HG03442 (cell line): ENCODE measurements around the gene KLRC3.
A peak's percentile ranks its signal among the peaks of the same experiment; 100 is the strongest.
"Not testable (repeated sequence)": the region's sequence is repeated elsewhere in the genome, so short reads cannot be mapped to it uniquely, and the experiment has no call there.

Source experiments
- ATAC-seq: cut with Tn5 transposase; IDR thresholded peaks from one replicate; pipeline ENCODE4 v1.9.1; 2021; ENCODE audit warnings: mild to moderate bottlenecking, moderate library complexity; ENCODE audit not compliant: unreplicated experiment

Gene KLRC3

GRCh38 chr12:10404798-10405197 lies 15.6 kb downstream of the KLRC3 start:
- ATAC-seq: no peak

GRCh38 chr12:10400829-10401228 lies 19.6 kb downstream of the KLRC3 start:
- ATAC-seq: no peak

GRCh38 chr12:10398168-10398567 lies 22.2 kb downstream of the KLRC3 start:
- ATAC-seq: no peak

GRCh38 chr12:10397296-10397695 lies 23.1 kb downstream of the KLRC3 start:
- no peak for ATAC-seq

GRCh38 chr12:10396176-10396575 lies 24.2 kb downstream of the KLRC3 start:
- ATAC-seq: not testable (repeated sequence)

GRCh38 chr12:10395390-10395998 lies 24.9 kb downstream of the KLRC3 start:
- ATAC-seq: peak; percentile 76

- ATAC-seq: not testable (repeated sequence)
These were observed 25.8 kb downstream of the KLRC3 start for GRCh38 chr12:10394531-10395152.

GRCh38 chr12:10393291-10393690 lies 27.1 kb downstream of the KLRC3 start:
- no peak for ATAC-seq

GRCh38 chr12:10392394-10392930 lies 27.9 kb downstream of the KLRC3 start:
- peak; percentile 62 for ATAC-seq

GRCh38 chr12:10390991-10391390 lies 29.4 kb downstream of the KLRC3 start:
- not testable (repeated sequence) for ATAC-seq

GRCh38 chr12:10389904-10390303 lies 30.5 kb downstream of the KLRC3 start, which contains the start of gene KLRK1:
Gene KLRK1 (minus strand): TSS chr12:10390041. CDS start chr12:10388810, 1,231 bp downstream.
- ATAC-seq: no peak

GRCh38 chr12:10388624-10389413 lies 31.6 kb downstream of the KLRC3 start:
- no peak for ATAC-seq

- not testable (repeated sequence) for ATAC-seq
These were observed 32.9 kb downstream of the KLRC3 start for GRCh38 chr12:10387498-10387897.

- no peak for ATAC-seq
These were observed 33.5 kb downstream of the KLRC3 start for GRCh38 chr12:10386857-10387256.

GRCh38 chr12:10385166-10385613 lies 35.2 kb downstream of the KLRC3 start:
- no peak for ATAC-seq

GRCh38 chr12:10384191-10384590 lies 36.2 kb downstream of the KLRC3 start:
- no peak for ATAC-seq

- ATAC-seq: no peak
These were observed 38.3 kb downstream of the KLRC3 start for GRCh38 chr12:10381928-10382628.

GRCh38 chr12:10378737-10379136 lies 41.7 kb downstream of the KLRC3 start:
- ATAC-seq: not testable (repeated sequence)

GRCh38 chr12:10374624-10375018 lies 45.8 kb downstream of the KLRC3 start:
- ATAC-seq: no peak

- ATAC-seq: no peak
These were observed 47.8 kb downstream of the KLRC3 start for GRCh38 chr12:10372559-10372958.
